Prostate gland (tissue), 2 donors: Measurements from ENCODE around the gene TBC1D9B. TPM values are rescaled to one million over a fixed set of nuclear protein-coding genes. Genes with fewer than 3 reads are reported as not detected.

Experiments
- DNase-seq: peaks from one replicate; pipeline ENCODE4 v3.0.0-alpha.2; 2019; ENCODE audit warnings: low spot score
- H3K27ac ChIP-seq, 2 donors: fragments of 200-600 bp; sonication (generic); 2 replicates each; pipeline ENCODE4 v1.5.1; 2017 to 2019
- H3K27me3 ChIP-seq: fragments of 200-600 bp; sonication (generic); replicated peaks from 2 replicates; pipeline ENCODE4 v1.5.1; 2019; ENCODE audit not compliant: insufficient read depth
- H3K36me3 ChIP-seq, 2 donors: fragments of 200-600 bp; sonication (generic); 1 replicate in 1 of 2; 2 replicates in 1 of 2; pipeline versions ENCODE4 v1.5.1 to v1.8.1; 2017 to 2019
- H3K4me1 ChIP-seq: fragments of 200-600 bp; sonication (generic); replicated peaks from 2 replicates; pipeline ENCODE4 v1.5.1; 2019
- H3K4me3 ChIP-seq, 2 donors: fragments of 200-600 bp; sonication (generic); 2 replicates each; pipeline ENCODE4 v1.5.1; 2017 to 2019
- H3K9me3 ChIP-seq: fragments of 200-600 bp; sonication (generic); 2 replicates; pipeline ENCODE4 v1.5.1; 2017
- CTCF ChIP-seq, 4 experiments: fragments of 200-600 bp in 2 of 4; fragments of 450-650 bp in 2 of 4; sonication (generic) in 2 of 4; IDR thresholded peaks; 1 replicate in 3 of 4; 2 replicates in 1 of 4; pipeline ENCODE4 v1.5.1; 2016 to 2019; ENCODE audit warnings: antibody characterized with exemption in 4 of 4, mild to moderate bottlenecking in 2 of 4, moderate library complexity in 2 of 4
- POLR2A ChIP-seq: fragments of 450-650 bp; IDR thresholded peaks from one replicate; pipeline ENCODE4 v1.6.1; 2016; ENCODE audit warnings: antibody characterized with exemption, mild to moderate bottlenecking
- POLR2AphosphoS5 ChIP-seq: sonication (generic); formaldehyde crosslinking; IDR thresholded peaks from one replicate; pipeline ENCODE4 v1.6.1; 2017; ENCODE audit warnings: antibody characterized with exemption
- WGBS: methylation state at CpG from one replicate; pipeline ENCODE4 v1.1.5; 2018; 5-methylcytosine and 5-hydroxymethylcytosine counted together
- intact Hi-C: fragments of 100-400 bp; cut with DNase I; formaldehyde crosslinking; loops from one replicate; pipeline ENCODE4 v1.14.2; 2022
- total RNA-seq, 2 donors: library from RNA; depleted of rRNA; stranded (reverse); fragments of >200 nt; gene quantifications; one replicate each; pipeline ENCODE4 v1.1.0, GENCODE V29; 2016

TBC1D9B gene
- total RNA-seq, 2 donors from 2014 or later: 64.1 to 163 TPM

GRCh38 chr5:179892255-179892654 lies 15.4 kb downstream of the TBC1D9B start:
- TF ChIP-seq POLR2AphosphoS5: no peak
- no peak for TF ChIP-seq CTCF (IDR thresholded peaks at IDR 0.05)
- TF ChIP-seq POLR2A: no peak
- H3K4me3 ChIP-seq: no peak overlapping the region
- H3K36me3 ChIP-seq: peaks cover 15 to 29% of the 10 kb centered on the region in 2 donors
- H3K9me3 ChIP-seq: no peaks in the 10 kb centered on the region
- H3K27ac ChIP-seq: no peak overlapping the region
- no peak for DNase-seq
- no peaks in the 10 kb centered on the region for H3K4me1 ChIP-seq
- no peaks in the 10 kb centered on the region for H3K27me3 ChIP-seq
- 80% methylated on average over 4 of the region's 5 CpGs for WGBS
- intact Hi-C loops: no loop called here

DNA sequence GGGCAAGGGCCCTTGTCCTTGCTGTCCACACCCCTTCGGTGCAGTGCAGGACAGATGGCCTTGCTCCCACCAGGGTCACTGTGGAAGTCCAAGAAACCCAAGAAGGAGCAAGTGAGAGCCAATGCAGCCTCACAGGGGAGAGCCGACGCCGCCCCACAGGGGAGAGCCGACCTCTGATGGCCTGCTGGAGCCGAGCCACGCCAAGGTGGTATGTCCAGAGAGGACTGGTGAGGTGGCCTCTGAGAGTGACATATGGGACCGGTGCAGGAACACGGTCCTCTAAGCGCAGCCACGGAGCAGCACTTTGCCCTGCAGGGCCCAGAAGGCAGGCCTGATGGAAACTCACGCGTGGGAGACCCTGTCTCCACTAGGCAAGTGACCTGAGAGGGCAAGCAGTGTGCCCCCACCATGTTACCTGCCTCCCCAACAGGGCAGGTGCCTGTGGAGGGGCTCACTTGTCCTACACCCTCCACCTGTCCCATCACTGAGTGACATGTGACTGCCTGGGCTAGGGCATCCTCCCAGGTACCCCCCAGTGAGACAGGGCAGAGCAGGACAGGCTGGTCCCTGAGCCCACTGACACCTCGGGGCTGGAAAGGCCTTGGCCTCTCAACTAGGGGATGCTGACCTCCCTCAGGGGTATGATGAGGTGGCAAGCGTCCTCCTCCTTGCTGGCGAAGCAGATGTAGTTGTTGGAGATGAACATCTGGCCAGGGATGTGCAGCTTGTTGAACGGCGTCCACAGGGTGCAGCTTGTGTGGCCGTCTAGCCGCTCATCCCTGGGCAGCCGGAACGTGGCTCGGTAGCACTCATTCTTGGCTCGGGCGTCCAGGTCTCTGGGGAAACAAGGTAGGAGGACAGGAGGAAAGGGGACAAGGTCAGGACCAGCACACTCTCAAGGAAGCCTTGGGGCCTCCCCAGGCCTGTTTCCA lies 16.7 kb downstream of the TBC1D9B start:
- Histone ChIP-seq H3K36me3 (peaks cover 15 to 29% of the 10 kb centered on the region in 2 donors), H3K4me3 (no peak overlapping the region), H3K27ac (no peak overlapping the region), H3K9me3 (no peaks in the 10 kb centered on the region), H3K4me1 (no peaks in the 10 kb centered on the region), H3K27me3 (no peaks in the 10 kb centered on the region)
- DNase-seq: no peak
- TF ChIP-seq POLR2A: no peak
- TF ChIP-seq CTCF (IDR thresholded peaks at IDR 0.05): no peak
- no peak for TF ChIP-seq POLR2AphosphoS5
- 98% methylated on average over 24 of the region's 25 CpGs for WGBS
- intact Hi-C loops: no loop called here

GRCh38 chr5:179889885-179890284 lies 17.8 kb downstream of the TBC1D9B start:
- no peaks in the 10 kb centered on the region for H3K27me3 ChIP-seq
- TF ChIP-seq POLR2AphosphoS5 (no peak), CTCF (IDR thresholded peaks at IDR 0.05) (no peak), POLR2A (no peak)
- H3K4me3 ChIP-seq: no peak overlapping the region
- DNase-seq: no peak
- no peaks in the 10 kb centered on the region for H3K9me3 ChIP-seq
- H3K36me3 ChIP-seq: peaks cover 15 to 29% of the 10 kb centered on the region in 2 donors
- H3K27ac ChIP-seq: no peak overlapping the region
- 92% methylated on average over 13 of the region's 13 CpGs for WGBS
- intact Hi-C loops: no loop called here
- no peaks in the 10 kb centered on the region for H3K4me1 ChIP-seq

GRCh38 chr5:179887802-179888201 lies 19.9 kb downstream of the TBC1D9B start:
- DNase-seq: no peak
- H3K27ac ChIP-seq: no peak overlapping the region
- no peaks in the 10 kb centered on the region for H3K9me3 ChIP-seq
- intact Hi-C loops: no loop called here
- 89% methylated on average over 6 of the region's 6 CpGs for WGBS
- TF ChIP-seq CTCF (IDR thresholded peaks at IDR 0.05): no peak
- H3K4me1 ChIP-seq: no peaks in the 10 kb centered on the region
- no peak overlapping the region for H3K4me3 ChIP-seq
- H3K27me3 ChIP-seq: no peaks in the 10 kb centered on the region
- peaks cover 10 to 18% of the 10 kb centered on the region in 2 donors for H3K36me3 ChIP-seq

DNA sequence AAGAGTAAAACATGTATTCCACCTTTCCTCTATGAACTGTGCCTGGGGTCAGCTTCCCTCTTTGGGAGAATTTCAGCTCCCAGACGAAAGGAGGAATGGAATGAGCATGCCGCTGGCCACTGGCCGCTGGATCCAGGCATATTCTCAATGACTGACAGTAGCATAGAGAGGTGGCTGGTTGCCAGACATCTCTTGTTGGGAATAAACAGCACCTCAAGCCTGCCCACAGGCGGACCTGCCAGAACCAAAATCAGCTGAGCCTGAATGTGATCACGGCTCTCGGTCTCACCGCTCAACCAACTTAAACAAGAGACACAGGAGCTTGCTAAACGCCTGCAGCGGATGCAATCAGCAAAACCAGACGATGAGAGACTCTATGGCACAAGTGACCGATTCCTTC lies 20.6 kb downstream of the TBC1D9B start:
- Histone ChIP-seq H3K4me1 (no peaks in the 10 kb centered on the region), H3K4me3 (no peak overlapping the region), H3K27me3 (no peaks in the 10 kb centered on the region), H3K9me3 (no peaks in the 10 kb centered on the region), H3K36me3 (peaks cover 3 to 13% of the 10 kb centered on the region in 2 donors), H3K27ac (no peak overlapping the region)
- TF ChIP-seq POLR2A (no peak), POLR2AphosphoS5 (no peak), CTCF (IDR thresholded peaks at IDR 0.05) (no peak)
- intact Hi-C loops: no loop called here
- DNase-seq: no peak
- WGBS: 94% methylated on average over 11 of the region's 11 CpGs
